Suppressor macrophage (primary cell): ENCODE results near the gene ABLIM3.
"Not testable (repeated sequence)": the region's sequence is repeated elsewhere in the genome, so short reads cannot be mapped to it uniquely, and the experiment has no call there.

Experiments
- DNase-seq, 4 experiments: peaks; one replicate each; pipeline ENCODE4 v3.0.0-alpha.2; 2020 to 2022

The ABLIM3 gene

GRCh38 chr5:149157330-149157729 lies 16.0 kb downstream of the ABLIM3 start:
- DNase-seq: no peak

GRCh38 chr5:149160291-149160787 lies 19.0 kb downstream of the ABLIM3 start:
- DNase-seq: no peak

- DNase-seq: no peak
These were observed 19.9 kb downstream of the ABLIM3 start for GRCh38 chr5:149161026-149161687.

GRCh38 chr5:149161850-149162249 lies 20.6 kb downstream of the ABLIM3 start:
- DNase-seq: no peak

- no peak for DNase-seq
These were observed 21.2 kb downstream of the ABLIM3 start for GRCh38 chr5:149162401-149163084.

- DNase-seq: no peak
These were observed 23.4 kb downstream of the ABLIM3 start for GRCh38 chr5:149164731-149165130.

- peak in 1 of 4 experiments; percentile 16 for DNase-seq
These were observed 24.8 kb downstream of the ABLIM3 start for GRCh38 chr5:149166128-149166527.

- no peak for DNase-seq
These were observed 25.4 kb downstream of the ABLIM3 start for GRCh38 chr5:149166591-149167100.

- no peak for DNase-seq
These were observed 27.1 kb downstream of the ABLIM3 start for GRCh38 chr5:149168276-149168906.

GRCh38 chr5:149170299-149170698 lies 29.0 kb downstream of the ABLIM3 start:
- DNase-seq: no peak

GRCh38 chr5:149172261-149172660 lies 31.0 kb downstream of the ABLIM3 start:
- peak in 1 of 4 experiments; percentile 14 for DNase-seq

- DNase-seq: no peak
These were observed 31.6 kb downstream of the ABLIM3 start for GRCh38 chr5:149172709-149173505.

- no peak for DNase-seq
These were observed 33.5 kb downstream of the ABLIM3 start for GRCh38 chr5:149174847-149175234.

GRCh38 chr5:149175346-149176105 lies 34.2 kb downstream of the ABLIM3 start:
- no peak for DNase-seq

- DNase-seq: no peak
These were observed 36.1 kb downstream of the ABLIM3 start for GRCh38 chr5:149177339-149177843.

GRCh38 chr5:149177911-149178565 lies 36.7 kb downstream of the ABLIM3 start:
- DNase-seq: no peak

- DNase-seq: no peak
These were observed 40.4 kb downstream of the ABLIM3 start for GRCh38 chr5:149181732-149182131.

- DNase-seq: no peak
These were observed 40.9 kb downstream of the ABLIM3 start for GRCh38 chr5:149182241-149182640.

- DNase-seq: no peak
These were observed 43.8 kb downstream of the ABLIM3 start for GRCh38 chr5:149185067-149185466.

GRCh38 chr5:149186506-149186905 lies 45.2 kb downstream of the ABLIM3 start:
- DNase-seq: no peak

GRCh38 chr5:149187617-149188016 lies 46.3 kb downstream of the ABLIM3 start:
- not testable (repeated sequence) for DNase-seq
